PC-3 (cell line): ENCODE data around the gene GCM1. TPM values are rescaled to one million over a fixed set of nuclear protein-coding genes. Genes with fewer than 3 reads are reported as not detected.
A peak's percentile ranks its signal among the peaks of the same experiment; 100 is the strongest.

ENCODE experiments used
- ATAC-seq: fragments of 200-7000 bp; cut with Tn5 transposase; 2 replicates; pipeline ENCODE4 v1.9.1; 2020; ENCODE audit warnings: mild to moderate bottlenecking, moderate library complexity
- BruUV-seq: library from RNA; stranded (reverse); fragments of 400-500 nt; replicated peaks from 2 replicates; lab custom pipeline; 2021; lab: Mats Ljungman, UMichigan
- CTCF ChIA-PET: fragments of 300-600 bp; sonication (Branson Sonifier 250); formaldehyde crosslinking; loops from one replicate; lab custom pipeline; 2022; ENCODE audit warnings: antibody characterized with exemption; lab: Charles Lee
- POLR2A ChIA-PET: fragments of 300-600 bp; sonication (Branson Sonifier 250); formaldehyde crosslinking; loops from one replicate; lab custom pipeline; 2022; ENCODE audit warnings: antibody characterized with exemption; ENCODE audit not compliant: unreplicated experiment; lab: Charles Lee
- DNase-seq: peaks from one replicate; pipeline ENCODE4 v3.0.0-alpha.2; 2015
- H2AFZ ChIP-seq: fragments of 300-600 bp; sonication (generic); 2 replicates; pipeline ENCODE4 v1.6.0; 2016; ENCODE audit warnings: antibody characterized with exemption, low read length
- H3F3A ChIP-seq: fragments of 300-600 bp; sonication (generic); one replicate; pipeline ENCODE4 v1.6.0; 2017; ENCODE audit warnings: antibody characterized with exemption, low read length, control low read depth, mild to moderate bottlenecking; ENCODE audit not compliant: unreplicated experiment
- H3K27ac ChIP-seq: fragments of 300-600 bp; sonication (generic); 2 replicates; pipeline ENCODE4 v1.5.1; 2016; ENCODE audit warnings: mild to moderate bottlenecking, low read length
- H3K27me3 ChIP-seq: fragments of 300-600 bp; sonication (generic); 2 replicates; pipeline ENCODE4 v1.6.1; 2016; ENCODE audit warnings: low read length, mixed read lengths
- H3K36me3 ChIP-seq: fragments of 300-600 bp; sonication (generic); 2 replicates; pipeline ENCODE4 v1.6.1; 2016; ENCODE audit warnings: low read depth, mixed run types, low read length, mixed read lengths
- H3K4me1 ChIP-seq: fragments of 300-600 bp; sonication (generic); 2 replicates; pipeline ENCODE4 v1.5.1; 2016; ENCODE audit warnings: low read length; ENCODE audit not compliant: insufficient read depth
- H3K4me2 ChIP-seq: fragments of 300-600 bp; sonication (generic); 2 replicates; pipeline ENCODE4 v1.6.0; 2016; ENCODE audit warnings: low read length
- H3K4me3 ChIP-seq: fragments of 300-600 bp; sonication (generic); 2 replicates; pipeline ENCODE4 v1.5.1; 2016; ENCODE audit warnings: mild to moderate bottlenecking, low read length, mixed read lengths
- H3K79me2 ChIP-seq: fragments of 300-600 bp; sonication (generic); 2 replicates; pipeline ENCODE4 v1.6.1; 2017; ENCODE audit warnings: low read length, mixed read lengths
- H3K9ac ChIP-seq: fragments of 300-600 bp; sonication (generic); 2 replicates; pipeline ENCODE4 v1.6.0; 2016; ENCODE audit warnings: mild to moderate bottlenecking, low read length
- H3K9me2 ChIP-seq: fragments of 300-600 bp; sonication (generic); replicated peaks from 2 replicates; pipeline ENCODE4 v1.6.1; 2016; ENCODE audit warnings: mixed run types, low read length, mixed read lengths
- H3K9me3 ChIP-seq: fragments of 300-600 bp; sonication (generic); 2 replicates; pipeline ENCODE4 v1.6.1; 2016; ENCODE audit warnings: low read length, mixed read lengths
- H4K20me1 ChIP-seq: fragments of 300-600 bp; sonication (generic); 2 replicates; pipeline ENCODE4 v1.6.1; 2016; ENCODE audit warnings: low read length, mixed read lengths
- CTCF ChIP-seq: fragments of 300-600 bp; sonication (generic); conservative IDR thresholded peaks from 2 replicates; pipeline ENCODE4 v1.5.1; 2017; ENCODE audit warnings: antibody characterized with exemption, low read depth, mild to moderate bottlenecking, low read length
- EZH2 ChIP-seq: fragments of 300-600 bp; sonication (generic); IDR thresholded peaks from one replicate; pipeline ENCODE4 v1.6.1; 2017; ENCODE audit warnings: antibody characterized with exemption, mild to moderate bottlenecking, low read length; ENCODE audit not compliant: unreplicated experiment
- EZH2phosphoT487 ChIP-seq: fragments of 300-600 bp; sonication (generic); IDR thresholded peaks from 2 replicates; pipeline ENCODE4 v1.6.1; 2018; ENCODE audit warnings: mild to moderate bottlenecking, antibody characterized with exemption, low read length, borderline replicate concordance
- intact Hi-C: fragments of 100-400 bp; cut with micrococcal nuclease; formaldehyde crosslinking; loops from 2 replicates; pipeline ENCODE4 v1.9.0; 2023
- total RNA-seq: library from RNA; depleted of rRNA; stranded (reverse); fragments of >200 nt; gene quantifications from 2 replicates; pipeline ENCODE4 v1.2.3, GENCODE V29; 2014

GCM1 gene
- total RNA-seq, 1 experiment from 2014 or later: not detected

- H3K27me3 ChIP-seq: no peaks in the 10 kb centered on the region
- POLR2A ChIA-PET: no interaction called here
- no peaks in the 10 kb centered on the region for H3K79me2 ChIP-seq
- peak overlapping the region; percentile 34; the same call in 1 of the 2 replicates for H2AFZ ChIP-seq
- no peaks in the 10 kb centered on the region for H3K9me3 ChIP-seq
- ATAC-seq (no peak), DNase-seq (no peak)
- no peaks in the 10 kb centered on the region; the same call in 1 of the 2 replicates for H3K36me3 ChIP-seq
- no peaks in the 10 kb centered on the region for H3F3A ChIP-seq
- H3K4me1 ChIP-seq: peaks cover 5% of the 10 kb centered on the region; the same call in 1 of the 2 replicates
- H3K4me3 ChIP-seq: no peak overlapping the region
- BruUV-seq: no TSS peak
- TF ChIP-seq EZH2 (no peak), EZH2phosphoT487 (no peak), CTCF (no peak)
- H3K9ac ChIP-seq: no peak overlapping the region
- no peaks in the 10 kb centered on the region for H4K20me1 ChIP-seq
- intact Hi-C loops: loop anchor here (10.0 kb wide), 3 partner anchors 80 to 550 kb away; no protein-coding TSS in a partner anchor
- H3K27ac ChIP-seq: no peak overlapping the region
- CTCF ChIA-PET: no interaction called here
- H3K9me2 ChIP-seq: no peaks in the 10 kb centered on the region
- no peak overlapping the region for H3K4me2 ChIP-seq
Observed at GRCh38 chr6:53175027-53175426, 26.4 kb upstream of the GCM1 start.

GRCh38 chr6:53172468-53172803 lies 23.8 kb upstream of the GCM1 start:
- no peaks in the 10 kb centered on the region for H3K79me2 ChIP-seq
- no peaks in the 10 kb centered on the region for H4K20me1 ChIP-seq
- H3K4me1 ChIP-seq: peaks cover 16% of the 10 kb centered on the region
- no peak overlapping the region for H3K9ac ChIP-seq
- H3K4me3 ChIP-seq: no peak overlapping the region
- H2AFZ ChIP-seq: no peak overlapping the region
- BruUV-seq: no TSS peak
- CTCF ChIA-PET: interaction anchor here (0.5 kb wide), 1 partner anchor 100 kb away, joined by 3 read pairs; no protein-coding TSS in a partner anchor
- H3F3A ChIP-seq: no peaks in the 10 kb centered on the region
- no peaks in the 10 kb centered on the region for H3K9me2 ChIP-seq
- no peak overlapping the region for H3K27ac ChIP-seq
- H3K9me3 ChIP-seq: no peaks in the 10 kb centered on the region
- H3K27me3 ChIP-seq: no peaks in the 10 kb centered on the region
- intact Hi-C loops: loop anchor here (1.0 to 10.0 kb wide), 7 partner anchors 82 to 552 kb away; partner anchors contain the start of gene ELOVL5
- no peaks in the 10 kb centered on the region; the same call in 1 of the 2 replicates for H3K36me3 ChIP-seq
- ATAC-seq: no peak
- POLR2A ChIA-PET: no interaction called here
- DNase-seq: no peak
- no peak overlapping the region for H3K4me2 ChIP-seq
- TF ChIP-seq EZH2phosphoT487 (no peak), EZH2 (no peak), CTCF (no peak)
